AG20443 (cell line): ENCODE data around the gene MAST3.

Experiments
- DNase-seq: peaks from one replicate; pipeline ENCODE4 v3.0.0; 2012; ENCODE audit warnings: low spot score, mixed read lengths

Gene MAST3

GRCh38 chr19:18097217-18097992 lies at the start of gene MAST3:
Gene MAST3, plus strand, starts transcription at chr19:18097778. Its CDS starts 15 bp downstream, at chr19:18097793.
- DNase-seq: peak; percentile 99

DNA sequence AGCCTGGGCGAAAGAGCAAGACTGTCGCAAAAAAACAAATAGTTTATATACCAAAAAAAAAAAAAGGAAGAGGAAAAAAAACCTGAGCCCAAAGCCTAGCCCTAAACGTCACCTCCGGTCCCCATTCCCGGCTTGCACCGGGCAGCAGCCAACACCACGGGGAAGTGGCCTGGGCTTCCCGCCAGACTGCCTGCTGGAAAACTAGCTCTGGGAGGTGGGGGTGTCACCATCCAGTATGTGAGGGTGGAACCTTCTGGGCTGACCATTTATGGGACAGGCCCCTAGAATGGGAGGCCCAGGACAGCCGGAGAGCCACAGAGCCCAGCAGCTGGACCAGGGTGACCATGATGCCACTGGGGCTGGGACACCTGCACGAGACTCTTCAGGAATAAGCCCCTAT lies 48.2 kb upstream of the MAST3 start:
- DNase-seq: peak; percentile 81

DNA sequence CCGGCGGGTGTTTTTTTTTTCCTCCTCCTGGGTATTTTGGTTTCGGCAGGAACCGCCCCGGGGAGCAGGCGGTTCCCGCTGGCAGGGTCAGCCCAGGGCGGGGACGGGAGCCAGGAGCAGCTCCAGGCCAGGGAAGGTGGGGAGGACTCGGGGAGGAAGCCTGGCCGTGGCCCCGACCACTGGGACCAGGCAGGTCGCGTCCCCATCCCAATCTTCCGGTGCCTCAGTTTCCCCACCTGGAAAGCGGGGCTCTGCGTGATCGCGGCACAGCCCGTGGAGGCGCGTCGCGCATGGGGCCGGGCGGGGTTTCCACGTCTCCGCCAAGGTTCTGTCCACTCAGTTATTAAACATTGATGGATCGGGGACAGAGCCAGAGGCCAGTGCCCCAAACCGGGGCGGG lies 45.7 kb upstream of the MAST3 start:
- peak; percentile 69 for DNase-seq

DNA sequence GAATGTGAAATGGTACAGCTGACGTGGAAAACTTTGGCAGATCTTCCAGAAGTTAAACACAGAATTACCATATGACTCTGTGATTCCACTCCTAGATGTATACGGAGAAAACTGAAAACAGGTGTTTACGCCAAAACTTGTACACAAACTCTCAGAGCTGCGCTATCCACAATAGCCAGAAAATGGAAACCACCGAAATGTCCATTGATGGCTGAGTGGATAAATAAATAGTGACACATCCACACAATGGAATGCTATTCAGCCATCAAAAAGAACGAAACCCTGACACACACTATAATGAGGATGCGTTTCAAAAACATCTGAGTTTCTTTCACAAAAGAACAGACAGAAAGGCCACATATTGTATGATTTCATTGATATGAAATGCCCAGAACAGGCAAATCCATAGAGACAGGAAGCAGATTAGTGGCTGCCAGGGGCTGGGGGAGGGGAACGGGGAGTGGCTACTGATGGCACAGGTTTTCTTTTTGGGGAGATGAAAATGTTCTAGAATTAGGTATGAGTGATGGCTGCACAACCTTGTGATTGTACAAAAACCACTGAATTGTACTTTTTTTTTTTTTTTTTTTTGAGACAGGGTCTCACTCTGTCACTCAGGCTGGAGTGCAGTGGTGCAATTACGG lies 43.9 kb upstream of the MAST3 start:
- peak; percentile 27 for DNase-seq

GRCh38 chr19:18055967-18056366 lies 41.6 kb upstream of the MAST3 start:
- no peak for DNase-seq

DNA sequence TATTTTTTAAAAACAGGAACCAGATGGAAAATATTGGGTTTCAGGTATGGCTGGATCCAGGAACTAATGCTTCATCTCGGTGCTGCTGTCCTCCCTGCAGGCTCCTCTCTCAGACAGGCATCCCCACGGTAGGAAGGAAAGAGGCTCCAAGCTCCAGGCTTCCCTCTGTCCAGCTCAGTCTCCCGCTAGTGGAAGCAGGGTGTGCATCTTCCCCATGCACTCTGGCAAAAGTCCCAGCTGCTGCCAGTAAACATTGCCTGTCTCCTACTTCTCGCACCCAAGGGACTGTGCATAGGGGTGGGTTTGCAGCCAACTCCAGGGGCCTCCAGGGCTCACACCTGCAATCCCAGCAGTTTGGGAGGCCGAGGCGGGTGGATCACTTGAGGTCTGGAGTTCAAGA lies 40.0 kb upstream of the MAST3 start:
- DNase-seq: no peak

GRCh38 chr19:18058208-18059009 lies 39.2 kb upstream of the MAST3 start:
- peak; percentile 92 for DNase-seq

- no peak for DNase-seq
These were observed 38.3 kb upstream of the MAST3 start for GRCh38 chr19:18059297-18059696.

GRCh38 chr19:18059902-18060301 lies 37.7 kb upstream of the MAST3 start:
- DNase-seq: no peak

DNA sequence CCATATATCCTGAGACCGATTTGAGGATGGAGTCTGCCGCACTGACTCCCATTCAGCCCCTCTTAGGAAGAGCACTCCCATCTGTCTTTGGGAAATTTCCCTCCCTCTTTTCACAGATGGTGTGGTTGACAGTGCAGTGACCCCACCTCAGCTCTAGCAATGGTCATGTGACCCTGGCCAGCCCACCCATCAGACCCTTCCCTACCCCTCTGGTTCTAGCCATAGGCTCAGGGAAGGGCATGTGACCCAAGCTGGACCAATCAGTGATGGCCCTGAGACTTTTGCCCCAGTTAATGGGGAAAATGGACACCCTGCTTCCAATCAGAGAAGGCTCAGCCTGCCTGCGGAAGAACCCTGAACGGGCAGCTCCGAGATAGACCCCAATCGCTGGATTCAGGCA lies 37.1 kb upstream of the MAST3 start:
- DNase-seq: no peak

GRCh38 chr19:18062028-18062427 lies 35.5 kb upstream of the MAST3 start:
- no peak for DNase-seq

GRCh38 chr19:18063463-18063862 lies 34.1 kb upstream of the MAST3 start:
- no peak for DNase-seq

GRCh38 chr19:18065173-18065495 lies 32.4 kb upstream of the MAST3 start:
- no peak for DNase-seq

DNA sequence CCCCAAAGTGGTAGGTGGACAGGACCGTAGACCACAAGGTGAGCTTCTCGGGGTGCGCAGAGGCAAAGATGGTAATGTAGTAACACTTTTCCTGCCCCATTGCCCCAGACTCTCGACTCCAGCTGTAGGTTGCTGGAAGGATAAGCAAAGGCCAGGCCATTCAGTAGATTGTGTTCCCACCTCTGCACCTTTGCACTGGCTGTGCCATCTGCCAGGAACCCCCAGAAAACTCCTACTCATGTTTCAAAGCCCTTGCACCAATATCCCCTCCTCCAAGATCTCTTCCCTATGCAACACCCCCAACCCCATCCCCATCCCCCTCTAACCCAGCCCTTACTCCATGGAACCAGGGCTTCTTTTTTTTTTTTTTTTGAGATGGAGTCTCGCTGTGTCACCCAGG lies 29.2 kb upstream of the MAST3 start:
- no peak for DNase-seq

GRCh38 chr19:18069383-18069782 lies 28.2 kb upstream of the MAST3 start:
- no peak for DNase-seq

DNA sequence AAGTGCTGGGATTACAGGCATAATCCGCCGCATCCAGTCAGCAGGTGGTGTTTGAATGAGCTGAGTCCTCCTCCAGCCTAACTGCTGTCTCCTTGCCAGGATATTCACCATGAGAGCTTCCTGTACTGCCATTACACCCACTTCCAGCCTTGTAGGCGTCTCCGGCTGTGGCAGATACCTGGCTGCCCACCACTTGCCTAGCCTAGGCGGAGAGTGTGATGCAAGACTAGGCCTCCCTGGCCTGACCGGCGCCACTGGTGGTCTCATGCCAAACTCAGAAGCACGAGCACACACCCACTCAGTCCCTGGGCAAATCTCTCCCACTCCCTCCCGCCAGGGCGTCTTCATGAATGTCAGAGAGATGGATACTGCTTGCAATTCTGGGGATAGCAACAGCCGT lies 27.4 kb upstream of the MAST3 start:
- no peak for DNase-seq

- no peak for DNase-seq
These were observed 25.2 kb upstream of the MAST3 start for GRCh38 chr19:18072335-18072734.

DNA sequence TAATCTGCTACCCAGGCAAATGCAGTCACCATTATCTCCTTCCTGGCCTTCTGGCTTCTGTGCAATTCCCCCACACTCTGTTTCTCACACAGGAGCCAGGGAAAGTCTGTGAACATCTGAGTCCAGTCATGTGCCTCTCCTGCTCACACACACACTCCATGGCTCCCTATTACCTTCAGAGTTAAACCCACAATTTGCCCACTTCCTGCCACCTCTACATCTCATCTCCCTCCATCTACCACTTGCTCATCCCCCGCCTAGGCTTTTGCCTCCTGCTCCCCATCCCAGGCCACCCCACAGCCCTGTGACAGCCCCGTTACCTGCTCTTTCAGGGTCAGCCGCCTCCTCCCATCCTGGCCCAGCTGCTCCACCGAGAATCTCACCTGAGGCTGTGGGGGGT lies 24.4 kb upstream of the MAST3 start:
- DNase-seq: peak; percentile 3

DNA sequence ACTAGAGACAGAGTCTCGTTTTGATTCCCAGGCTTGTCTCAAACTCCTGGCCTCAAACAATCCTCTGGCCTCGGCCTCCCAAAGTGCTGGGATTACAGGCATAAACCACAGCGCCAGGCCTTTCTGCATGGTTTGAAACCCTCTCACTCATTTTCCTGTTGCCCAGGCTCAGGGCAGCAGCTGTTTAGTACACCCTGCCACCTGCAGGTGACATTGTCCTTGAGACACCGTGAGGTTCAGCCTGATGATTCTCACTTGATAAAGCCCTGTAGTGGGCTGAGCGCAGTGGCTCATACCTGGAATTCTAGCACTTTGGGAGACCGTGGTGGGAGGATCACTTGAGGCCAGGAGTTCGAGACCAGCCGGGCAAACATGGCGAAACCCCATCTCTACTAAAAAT lies 23.4 kb upstream of the MAST3 start:
- no peak for DNase-seq

DNA sequence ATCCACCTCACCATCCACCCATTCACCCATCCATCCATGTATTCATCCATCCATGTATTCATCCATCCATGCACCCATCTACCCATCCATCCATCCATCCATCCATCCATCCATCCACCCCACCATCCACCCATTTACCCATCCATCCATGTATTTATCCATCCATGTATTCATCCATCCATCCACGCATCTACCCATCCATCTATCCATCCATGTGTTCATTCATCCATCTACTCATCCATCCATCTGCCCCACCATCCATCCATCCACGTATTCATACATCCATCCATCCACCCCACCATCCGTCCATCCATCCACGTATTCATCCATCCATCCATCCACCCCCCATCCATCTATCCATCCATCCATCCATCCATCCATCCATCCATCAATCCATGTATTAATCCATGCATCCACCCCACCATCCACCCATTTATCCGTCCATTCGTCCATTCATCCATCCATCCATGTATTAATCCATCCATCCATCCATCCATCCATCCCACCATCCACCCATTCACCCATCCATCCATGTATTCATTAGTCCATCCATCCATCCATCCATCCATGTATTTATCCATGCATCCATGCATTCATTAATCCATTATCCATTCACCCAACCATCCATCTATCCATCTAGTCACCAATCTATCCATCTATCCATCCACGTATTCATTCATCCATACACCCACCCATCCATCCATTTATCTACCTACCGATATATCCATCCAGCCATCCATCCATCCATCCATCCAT lies 13.5 kb upstream of the MAST3 start:
- no peak for DNase-seq

DNA sequence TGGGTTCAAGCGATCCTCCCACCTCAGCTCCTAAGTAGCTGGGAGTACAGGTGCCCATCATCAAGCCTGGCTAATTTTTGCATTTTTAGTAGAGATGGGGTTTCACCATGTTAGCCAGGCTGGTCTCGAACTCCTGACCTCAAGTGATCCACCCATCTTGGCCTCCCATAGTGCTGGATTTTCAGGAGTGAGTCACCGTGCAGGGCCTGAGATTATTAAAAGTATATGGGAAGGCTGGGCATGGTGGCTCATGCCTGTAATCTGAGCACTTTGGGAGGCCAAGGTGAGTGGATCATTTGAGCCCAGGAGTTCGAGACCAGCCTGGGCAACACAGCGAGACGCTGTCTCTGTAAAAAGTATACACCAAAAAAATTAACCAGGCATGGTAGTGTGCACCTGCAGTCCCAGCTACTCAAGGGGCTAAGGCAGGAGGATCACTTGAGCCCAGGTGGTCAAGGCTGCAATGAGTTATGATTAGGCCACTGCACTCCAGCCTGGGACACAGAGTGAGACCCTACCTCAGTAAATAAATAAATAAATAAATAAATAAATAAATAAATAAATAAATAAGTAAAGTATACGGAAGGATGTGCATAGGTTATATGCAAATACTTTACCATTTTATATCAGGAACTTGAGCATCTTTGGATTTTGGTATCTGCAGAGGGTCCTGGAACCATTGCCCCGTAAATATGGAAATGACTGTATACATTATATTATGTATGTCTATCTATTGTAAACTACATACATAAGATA lies 11.7 kb upstream of the MAST3 start:
- DNase-seq: no peak
